Thoracic aorta (tissue), 2 donors: Measurements from ENCODE around the gene ADAMTSL2. TPM values are rescaled to one million over a fixed set of nuclear protein-coding genes. Genes with fewer than 3 reads are reported as not detected.

Source experiments
- ATAC-seq: fragments of 150-250 bp; one replicate; pipeline ENCODE4 v1.8.0; 2017; ENCODE audit warnings: low read depth; ENCODE audit not compliant: insufficient number of reproducible peaks, low FRiP score
- DNase-seq: peaks from one replicate; pipeline ENCODE4 v3.0.0-alpha.2; 2020; ENCODE audit warnings: low spot score
- H3K27ac ChIP-seq, 2 donors: fragments of 200-600 bp; sonication (generic); 1 replicate in 1 of 2; 2 replicates in 1 of 2; pipeline ENCODE4 v1.5.1; 2016; ENCODE audit warnings: mild to moderate bottlenecking in 2 of 2, moderate library complexity in 2 of 2
- H3K27me3 ChIP-seq: fragments of 200-600 bp; sonication (generic); replicated peaks from 2 replicates; pipeline ENCODE4 v1.6.0; 2016; ENCODE audit warnings: mild to moderate bottlenecking; ENCODE audit not compliant: insufficient read depth
- H3K36me3 ChIP-seq: fragments of 200-600 bp; sonication (generic); one replicate; pipeline ENCODE4 v1.5.1; 2016
- H3K4me1 ChIP-seq, 2 donors: fragments of 200-600 bp; sonication (generic); 1 replicate in 1 of 2; 2 replicates in 1 of 2; pipeline versions ENCODE4 v1.5.1 to v1.6.0; 2016; ENCODE audit warnings: low read depth in 2 of 2, mild to moderate bottlenecking in 1 of 2; ENCODE audit not compliant: control insufficient read depth in 1 of 2
- H3K4me3 ChIP-seq: fragments of 200-600 bp; sonication (generic); 2 replicates; pipeline ENCODE4 v1.5.1; 2016; ENCODE audit warnings: mild to moderate bottlenecking
- H3K9me3 ChIP-seq: fragments of 200-600 bp; sonication (generic); 2 replicates; pipeline ENCODE4 v1.5.1; 2016
- CTCF ChIP-seq: fragments of 200-600 bp; sonication (generic); IDR thresholded peaks from one replicate; pipeline ENCODE4 v1.5.1; 2019; ENCODE audit warnings: antibody characterized with exemption
- total RNA-seq, 2 donors: library from RNA; depleted of rRNA; stranded (reverse); fragments of >200 nt; gene quantifications; one replicate each; pipeline versions ENCODE4 v1.1.0 to v1.2.3, GENCODE V29; 2016

ADAMTSL2 gene
- total RNA-seq, 2 donors from 2014 or later: 2.8 to 5.5 TPM

- H3K4me1 ChIP-seq: no peaks in the 10 kb centered on the region
- H3K27me3 ChIP-seq: no peaks in the 10 kb centered on the region
- no peak overlapping the region for H3K4me3 ChIP-seq
- no peak for TF ChIP-seq CTCF
- DNase-seq: no peak
- H3K27ac ChIP-seq: no peak overlapping the region
- no peak for ATAC-seq
- no peaks in the 10 kb centered on the region for H3K36me3 ChIP-seq
- no peaks in the 10 kb centered on the region for H3K9me3 ChIP-seq
Measured at GRCh38 chr9:133608889-133609288, 74.4 kb downstream of the ADAMTSL2 start.

GRCh38 chr9:133609311-133610098 is 75.0 kb downstream of the ADAMTSL2 start, which contains the start of gene FAM163B:
Gene FAM163B, minus strand, starts transcription at chr9:133609389. Its CDS starts 29,166 bp downstream, at chr9:133580223.
- peak; percentile 17 for ATAC-seq
- Histone ChIP-seq H3K27me3 (no peaks in the 10 kb centered on the region), H3K36me3 (no peaks in the 10 kb centered on the region), H3K27ac (no peak within 1 kb of the TSS), H3K4me1 (no peaks in the 10 kb centered on the region), H3K9me3 (no peaks in the 10 kb centered on the region), H3K4me3 (no peak within 1 kb of the TSS)
- no peak for TF ChIP-seq CTCF
- no peak for DNase-seq

- H3K27ac ChIP-seq: no peak overlapping the region
- ATAC-seq (no peak), DNase-seq (no peak)
- TF ChIP-seq CTCF: no peak
- no peaks in the 10 kb centered on the region for H3K27me3 ChIP-seq
- no peaks in the 10 kb centered on the region for H3K36me3 ChIP-seq
- no peaks in the 10 kb centered on the region for H3K9me3 ChIP-seq
- H3K4me3 ChIP-seq: no peak overlapping the region
- no peaks in the 10 kb centered on the region for H3K4me1 ChIP-seq
Measured at GRCh38 chr9:133610845-133611244, 76.3 kb downstream of the ADAMTSL2 start.

- H3K27ac ChIP-seq: no peak overlapping the region
- no peak for DNase-seq
- no peak for ATAC-seq
- H3K36me3 ChIP-seq: no peaks in the 10 kb centered on the region
- TF ChIP-seq CTCF: no peak
- no peaks in the 10 kb centered on the region for H3K9me3 ChIP-seq
- H3K27me3 ChIP-seq: no peaks in the 10 kb centered on the region
- H3K4me3 ChIP-seq: no peak overlapping the region
- H3K4me1 ChIP-seq: no peaks in the 10 kb centered on the region
Measured at GRCh38 chr9:133612051-133612450, 77.5 kb downstream of the ADAMTSL2 start.

- ATAC-seq (no peak), DNase-seq (no peak)
- H3K27ac ChIP-seq: no peak overlapping the region
- H3K4me1 ChIP-seq: no peaks in the 10 kb centered on the region
- no peak for TF ChIP-seq CTCF
- H3K36me3 ChIP-seq: no peaks in the 10 kb centered on the region
- H3K4me3 ChIP-seq: no peak overlapping the region
- no peaks in the 10 kb centered on the region for H3K27me3 ChIP-seq
- H3K9me3 ChIP-seq: no peaks in the 10 kb centered on the region
Measured at GRCh38 chr9:133612816-133613215, 78.3 kb downstream of the ADAMTSL2 start.
